GM19395 (cell line): ENCODE results near the gene ZACN.
"Not testable (repeated sequence)": the region's sequence is repeated elsewhere in the genome, so short reads cannot be mapped to it uniquely, and the experiment has no call there.

ENCODE experiments used
- ATAC-seq: cut with Tn5 transposase; IDR thresholded peaks from one replicate; pipeline ENCODE4 v1.9.1; 2021; ENCODE audit warnings: mild to moderate bottlenecking, moderate library complexity; ENCODE audit not compliant: unreplicated experiment

Gene ZACN

GRCh38 chr17:76053246-76054111 lies 25.5 kb upstream of the ZACN start:
- ATAC-seq = no peak

- no peak for ATAC-seq
These were observed 24.9 kb upstream of the ZACN start for GRCh38 chr17:76054112-76054476.

- ATAC-seq = no peak
These were observed 22.1 kb upstream of the ZACN start for GRCh38 chr17:76056882-76057281.

- not testable (repeated sequence) for ATAC-seq
These were observed 20.7 kb upstream of the ZACN start for GRCh38 chr17:76058264-76058663.

GRCh38 chr17:76063875-76064546 lies 15.0 kb upstream of the ZACN start:
- no peak for ATAC-seq

GRCh38 chr17:76065775-76066174 lies 13.2 kb upstream of the ZACN start:
- ATAC-seq = no peak

GRCh38 chr17:76071531-76072147 lies 7.3 kb upstream of the ZACN start:
- no peak for ATAC-seq

- peak; percentile 82 for ATAC-seq
These were observed 6.7 kb upstream of the ZACN start, which contains the start of gene SRP68 for GRCh38 chr17:76072148-76072858. Gene SRP68 (minus strand): TSS chr17:76072517. CDS start chr17:76072491, 26 bp downstream.

GRCh38 chr17:76074390-76075363 lies 4.3 kb upstream of the ZACN start, which contains the start of gene GALR2:
Gene GALR2 (plus strand): TSS chr17:76074781. CDS start chr17:76074884, 103 bp downstream.
- no peak for ATAC-seq

GRCh38 chr17:76075364-76076145 lies 3.4 kb upstream of the ZACN start:
- ATAC-seq = no peak

- ATAC-seq = no peak
These were observed 2.7 kb upstream of the ZACN start for GRCh38 chr17:76076146-76076764.

- no peak for ATAC-seq
These were observed 2.0 kb upstream of the ZACN start for GRCh38 chr17:76076765-76077583.

GRCh38 chr17:76077584-76078110 lies 1.3 kb upstream of the ZACN start:
- no peak for ATAC-seq

GRCh38 chr17:76078370-76078769 lies 612 bp upstream of the ZACN start:
- ATAC-seq = not testable (repeated sequence)

GRCh38 chr17:76079535-76079955 lies 563 bp downstream of the ZACN start:
- ATAC-seq = no peak

- no peak for ATAC-seq
These were observed 1.2 kb downstream of the ZACN start for GRCh38 chr17:76079956-76080767.
